ENCODE results near the gene NTN1. TPM values are rescaled to one million over a fixed set of nuclear protein-coding genes. Genes with fewer than 3 reads are reported as not detected.

NTN1 gene
- polyA plus RNA-seq, 1 donor from 2014 or later: 16.2 TPM

- no peak for TF ChIP-seq REST (IDR thresholded peaks at IDR 0.05; ENCODE audit: borderline replicate concordance)
- no peak for TF ChIP-seq POLR2AphosphoS5 (IDR thresholded peaks at IDR 0.05)
- TF ChIP-seq, protein P1, sequence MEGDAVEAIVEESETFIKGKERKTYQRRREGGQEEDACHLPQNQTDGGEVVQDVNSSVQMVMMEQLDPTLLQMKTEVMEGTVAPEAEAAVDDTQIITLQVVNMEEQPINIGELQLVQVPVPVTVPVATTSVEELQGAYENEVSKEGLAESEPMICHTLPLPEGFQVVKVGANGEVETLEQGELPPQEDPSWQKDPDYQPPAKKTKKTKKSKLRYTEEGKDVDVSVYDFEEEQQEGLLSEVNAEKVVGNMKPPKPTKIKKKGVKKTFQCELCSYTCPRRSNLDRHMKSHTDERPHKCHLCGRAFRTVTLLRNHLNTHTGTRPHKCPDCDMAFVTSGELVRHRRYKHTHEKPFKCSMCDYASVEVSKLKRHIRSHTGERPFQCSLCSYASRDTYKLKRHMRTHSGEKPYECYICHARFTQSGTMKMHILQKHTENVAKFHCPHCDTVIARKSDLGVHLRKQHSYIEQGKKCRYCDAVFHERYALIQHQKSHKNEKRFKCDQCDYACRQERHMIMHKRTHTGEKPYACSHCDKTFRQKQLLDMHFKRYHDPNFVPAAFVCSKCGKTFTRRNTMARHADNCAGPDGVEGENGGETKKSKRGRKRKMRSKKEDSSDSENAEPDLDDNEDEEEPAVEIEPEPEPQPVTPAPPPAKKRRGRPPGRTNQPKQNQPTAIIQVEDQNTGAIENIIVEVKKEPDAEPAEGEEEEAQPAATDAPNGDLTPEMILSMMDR (IDR thresholded peaks at IDR 0.05; ENCODE audit: poor library complexity, severe bottlenecking): no peak
- no peak for TF ChIP-seq RAD21 (conservative IDR thresholded peaks at IDR 0.05)
- no peak for TF ChIP-seq MXI1 (conservative IDR thresholded peaks at IDR 0.05; ENCODE audit: poor library complexity, severe bottlenecking)
- no peak for TF ChIP-seq EP300 (conservative IDR thresholded peaks at IDR 0.05; ENCODE audit: poor library complexity, severe bottlenecking)
- TF ChIP-seq TAF1 (IDR thresholded peaks at IDR 0.05; ENCODE audit: low read depth): no peak
- TF ChIP-seq SMC3 (conservative IDR thresholded peaks at IDR 0.05; ENCODE audit: poor library complexity): no peak
- no peak for TF ChIP-seq EZH2 (IDR thresholded peaks at IDR 0.05; ENCODE audit: borderline replicate concordance, insufficient read depth, low read length, poor library complexity, severe bottlenecking)
- Histone ChIP-seq H3K9ac (ENCODE audit: low read length) (no peak overlapping the region), H3K4me3 (ENCODE audit: low read length) (no peak overlapping the region), H3K9me2 (ENCODE audit: insufficient read depth, low read length) (no peaks in the 10 kb centered on the region), H3K27me3 (ENCODE audit: insufficient read depth, low read depth, low read length) (no peaks in the 10 kb centered on the region), H4K20me1 (ENCODE audit: insufficient read depth) (no peaks in the 10 kb centered on the region), H2AFZ (ENCODE audit: low read depth, low read length) (no peak overlapping the region), H3K9me3 (ENCODE audit: low read length) (no peaks in the 10 kb centered on the region), H3K27ac (ENCODE audit: low read length) (no peak overlapping the region), H3F3A (ENCODE audit: insufficient read depth, low read length, poor library complexity, severe bottlenecking) (no peaks in the 10 kb centered on the region), H3K36me3 (ENCODE audit: insufficient read depth, low read length) (no peaks in the 10 kb centered on the region), H3K4me2 (ENCODE audit: low read length) (no peak overlapping the region), H3K79me2 (replicated peaks; ENCODE audit: insufficient read depth, low read length) (no peaks in the 10 kb centered on the region)
Observed at GRCh38 chr17:9211133-9211765, 189.9 kb downstream of the NTN1 start.

DNA sequence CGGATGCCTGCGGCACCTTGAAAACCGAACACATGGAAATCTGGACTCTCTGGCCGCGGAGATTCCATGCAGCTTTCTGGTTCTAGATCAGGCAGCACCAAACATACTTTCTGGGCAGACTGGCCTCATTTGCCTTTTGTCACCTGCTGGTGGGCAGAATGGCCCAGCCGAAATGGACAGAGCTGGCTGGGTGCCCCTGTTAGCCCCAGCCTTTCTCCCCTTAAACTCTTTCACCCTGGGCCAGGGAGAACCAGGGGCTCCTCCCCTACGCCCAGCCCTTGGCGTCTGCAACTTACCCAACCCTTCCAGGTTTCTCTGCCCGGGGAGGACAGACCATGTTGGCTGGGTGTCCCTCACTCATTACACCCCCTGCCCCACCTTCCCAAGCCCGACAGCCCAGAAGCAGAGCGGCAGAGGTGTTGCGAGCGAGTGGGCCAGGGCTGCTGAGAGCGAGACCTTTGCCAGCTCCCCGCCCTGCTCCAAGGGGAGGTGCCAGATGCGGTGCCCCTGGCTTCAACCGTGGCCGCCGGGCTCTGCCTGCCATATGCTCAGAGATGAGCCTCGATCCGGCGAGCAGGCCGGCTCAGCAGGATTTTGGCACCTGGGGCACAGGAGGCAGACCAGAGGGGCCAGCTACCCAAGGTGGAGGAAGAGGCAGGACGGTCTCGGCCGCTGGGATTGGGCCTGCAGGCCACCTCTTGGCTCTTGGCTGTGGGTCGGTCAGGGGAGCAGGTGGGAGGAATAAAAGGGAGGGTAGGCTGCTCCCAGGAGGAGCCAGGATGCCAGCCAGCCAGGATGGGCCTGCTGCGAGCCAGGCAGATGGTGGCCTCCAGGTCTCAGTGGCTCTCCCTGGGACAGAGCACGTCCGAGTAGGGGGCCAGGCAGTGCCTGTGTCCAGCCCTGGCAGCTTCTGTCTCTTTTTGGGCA lies 191.3 kb downstream of the NTN1 start:
- TF ChIP-seq POLR2AphosphoS5 (IDR thresholded peaks at IDR 0.05) (no peak), TAF1 (IDR thresholded peaks at IDR 0.05; ENCODE audit: low read depth) (no peak), EZH2 (IDR thresholded peaks at IDR 0.05; ENCODE audit: borderline replicate concordance, insufficient read depth, low read length, poor library complexity, severe bottlenecking) (no peak), EP300 (conservative IDR thresholded peaks at IDR 0.05; ENCODE audit: poor library complexity, severe bottlenecking) (no peak), SMC3 (conservative IDR thresholded peaks at IDR 0.05; ENCODE audit: poor library complexity) (no peak), RAD21 (conservative IDR thresholded peaks at IDR 0.05) (no peak)
- TF ChIP-seq, protein P1 (IDR thresholded peaks at IDR 0.05; ENCODE audit: poor library complexity, severe bottlenecking): no peak
- Histone ChIP-seq H3F3A (ENCODE audit: insufficient read depth, low read length, poor library complexity, severe bottlenecking) (no peaks in the 10 kb centered on the region), H3K36me3 (ENCODE audit: insufficient read depth, low read length) (no peaks in the 10 kb centered on the region), H3K4me2 (ENCODE audit: low read length) (no peak overlapping the region), H4K20me1 (ENCODE audit: insufficient read depth) (no peaks in the 10 kb centered on the region), H3K27me3 (ENCODE audit: insufficient read depth, low read depth, low read length) (no peaks in the 10 kb centered on the region), H3K27ac (ENCODE audit: low read length) (no peak overlapping the region), H3K79me2 (replicated peaks; ENCODE audit: insufficient read depth, low read length) (no peaks in the 10 kb centered on the region), H3K9me2 (ENCODE audit: insufficient read depth, low read length) (no peaks in the 10 kb centered on the region), H3K9me3 (ENCODE audit: low read length) (no peaks in the 10 kb centered on the region), H3K9ac (ENCODE audit: low read length) (no peak overlapping the region), H2AFZ (ENCODE audit: low read depth, low read length) (no peak overlapping the region), H3K4me3 (ENCODE audit: low read length) (no peak overlapping the region)

Data from neural cell (in vitro differentiated cells).